H1 (cell line): ENCODE data around the gene OTUD6A. TPM values are rescaled to one million over a fixed set of nuclear protein-coding genes. Genes with fewer than 3 reads are reported as not detected.

Source experiments
- CTCF ChIA-PET: fragments of 300-600 bp; sonication (Branson Sonifier 250); formaldehyde crosslinking; loops from one replicate; lab custom pipeline; 2021; ENCODE audit not compliant: partially characterized antibody; lab: Charles Lee
- POLR2A ChIA-PET: fragments of 300-600 bp; sonication (Branson Sonifier 250); formaldehyde crosslinking; loops from one replicate; lab custom pipeline; 2021; ENCODE audit warnings: inconsistent platforms; ENCODE audit not compliant: partially characterized antibody; lab: Charles Lee
- DNase-seq, 2 experiments: peaks; one replicate each; pipeline versions ENCODE4 v3.0.0 to v3.0.0-alpha.2; 2010 to 2022; ENCODE audit warnings: low spot score in 2 of 2, low read depth in 1 of 2, mixed read lengths in 1 of 2
- FAIRE-seq: peaks from 2 replicates; lab custom pipeline; 2011; peaks lifted over from hg19 to GRCh38; lab: Jason Lieb, UNC
- H2AFZ ChIP-seq: 2 replicates; pipeline ENCODE4 v1.8.1; 2012; ENCODE audit warnings: low read length, inconsistent platforms
- H2AK5ac ChIP-seq: 2 replicates; pipeline ENCODE4 v1.6.1; 2013; ENCODE audit warnings: low read depth, low read length
- H2BK120ac ChIP-seq: replicated peaks from 2 replicates; pipeline ENCODE3; 2013; ENCODE audit warnings: low read depth, low read length, inconsistent platforms
- H2BK12ac ChIP-seq: 2 replicates; pipeline ENCODE4 v1.6.1; 2013; ENCODE audit warnings: low read depth, low read length
- H2BK15ac ChIP-seq: 2 replicates; pipeline ENCODE4 v1.6.1; 2013; ENCODE audit warnings: low read length
- H2BK20ac ChIP-seq: 2 replicates; pipeline ENCODE4 v1.6.1; 2013; ENCODE audit warnings: low read length
- H2BK5ac ChIP-seq: 2 replicates; pipeline ENCODE4 v1.6.1; 2013; ENCODE audit warnings: low read depth, low read length
- H3K14ac ChIP-seq: 2 replicates; pipeline ENCODE4 v1.6.1; 2013; ENCODE audit warnings: inconsistent platforms; ENCODE audit not compliant: insufficient read length
- H3K18ac ChIP-seq: 2 replicates; pipeline ENCODE4 v1.6.1; 2013; ENCODE audit warnings: low read length; ENCODE audit errors: extremely low read depth
- H3K23ac ChIP-seq: 2 replicates; pipeline ENCODE4 v1.6.1; 2013; ENCODE audit warnings: inconsistent platforms; ENCODE audit not compliant: insufficient read length
- H3K23me2 ChIP-seq: 2 replicates; pipeline ENCODE4 v1.6.1; 2013; ENCODE audit warnings: low read depth, low read length
- H3K27ac ChIP-seq: 2 replicates; pipeline ENCODE4 v1.6.1; 2011; ENCODE audit warnings: low read depth, low read length, inconsistent platforms
- H3K27me3 ChIP-seq, 4 experiments: replicated peaks in 1 of 4; 1 replicate in 1 of 4; 2 replicates in 3 of 4; pipeline versions ENCODE4 v1.6.1 to v1.8.1; 2011 to 2013; ENCODE audit warnings: low read length in 3 of 4, mild to moderate bottlenecking in 3 of 4, inconsistent platforms in 2 of 4, mixed read lengths in 2 of 4, moderate library complexity in 1 of 4; ENCODE audit not compliant: control insufficient read depth in 3 of 4, insufficient read depth in 3 of 4; ENCODE audit errors: extremely low read depth in 1 of 4
- H3K36me3 ChIP-seq, 4 experiments: 2 replicates each; pipeline versions ENCODE4 v1.6.1 to v1.8.1; 2011 to 2013; ENCODE audit warnings: mild to moderate bottlenecking in 4 of 4, low read length in 3 of 4, moderate library complexity in 2 of 4, control low read depth in 1 of 4, inconsistent platforms in 1 of 4; ENCODE audit not compliant: insufficient read depth in 4 of 4, control insufficient read depth in 2 of 4
- H3K4ac ChIP-seq: replicated peaks from 2 replicates; pipeline ENCODE3; 2013; ENCODE audit warnings: low read length, low read depth, mixed read lengths, inconsistent platforms; ENCODE audit not compliant: insufficient read length
- H3K4me1 ChIP-seq, 4 experiments: replicated peaks in 1 of 4; 1 replicate in 1 of 4; 2 replicates in 3 of 4; pipeline versions ENCODE4 v1.6.1 to v1.8.1; 2011 to 2013; ENCODE audit warnings: low read length in 3 of 4, inconsistent platforms in 2 of 4, mixed read lengths in 1 of 4; ENCODE audit not compliant: insufficient read depth in 4 of 4, control insufficient read depth in 3 of 4
- H3K4me2 ChIP-seq, 2 experiments: 2 replicates each; pipeline versions ENCODE4 v1.6.1 to v1.8.1; 2011 to 2013; ENCODE audit warnings: low read depth in 2 of 2, low read length in 2 of 2, control low read depth in 1 of 2, inconsistent platforms in 1 of 2, mild to moderate bottlenecking in 1 of 2; ENCODE audit not compliant: insufficient read depth in 1 of 2
- H3K4me3 ChIP-seq, 4 experiments: fragments of 200-600, 300-600 bp in 1 of 4; sonication (generic), shearing (Covaris generic), sonication (Bioruptor Twin) in 1 of 4; 2 replicates each; pipeline versions ENCODE4 v1.5.1 to v1.8.1; 2011 to 2016; ENCODE audit warnings: low read length in 4 of 4, low read depth in 3 of 4, control low read depth in 2 of 4, inconsistent platforms in 2 of 4, mild to moderate bottlenecking in 2 of 4, mixed read lengths in 1 of 4, moderate library complexity in 1 of 4; ENCODE audit not compliant: insufficient read depth in 2 of 4; ENCODE audit errors: extremely low read depth in 1 of 4
- H3K56ac ChIP-seq: replicated peaks from 2 replicates; pipeline ENCODE3; 2013; ENCODE audit warnings: low read depth, mild to moderate bottlenecking, mixed read lengths, low read length, inconsistent platforms; ENCODE audit not compliant: insufficient read length
- H3K79me1 ChIP-seq: 2 replicates; pipeline ENCODE4 v1.6.1; 2013; ENCODE audit warnings: low read depth, low read length, control low read depth
- H3K79me2 ChIP-seq, 2 experiments: 2 replicates each; pipeline versions ENCODE4 v1.6.1 to v1.8.1; 2012 to 2013; ENCODE audit warnings: low read length in 2 of 2, mild to moderate bottlenecking in 2 of 2, inconsistent platforms in 1 of 2; ENCODE audit not compliant: insufficient read depth in 2 of 2, control insufficient read depth in 1 of 2
- H3K9ac ChIP-seq, 4 experiments: replicated peaks in 1 of 4; 1 replicate in 1 of 4; 2 replicates in 3 of 4; pipeline versions ENCODE4 v1.6.1 to v1.8.1; 2011 to 2013; ENCODE audit warnings: low read depth in 3 of 4, low read length in 3 of 4, control low read depth in 2 of 4, mild to moderate bottlenecking in 2 of 4, moderate library complexity in 2 of 4, inconsistent platforms in 1 of 4; ENCODE audit errors: extremely low read depth in 1 of 4
- H3K9me3 ChIP-seq, 2 experiments: 2 replicates each; pipeline versions ENCODE4 v1.6.1 to v1.8.1; 2012 to 2013; ENCODE audit warnings: mild to moderate bottlenecking in 2 of 2, moderate library complexity in 2 of 2, control low read depth in 1 of 2, inconsistent platforms in 1 of 2, low read depth in 1 of 2, low read length in 1 of 2, mixed read lengths in 1 of 2; ENCODE audit not compliant: insufficient read depth in 2 of 2
- H4K20me1 ChIP-seq, 2 experiments: replicated peaks in 1 of 2; 2 replicates each; pipeline versions ENCODE3 to v1.8.1; 2011 to 2013; ENCODE audit warnings: inconsistent platforms in 2 of 2, low read length in 2 of 2, mild to moderate bottlenecking in 1 of 2; ENCODE audit not compliant: insufficient read depth in 2 of 2, control insufficient read depth in 1 of 2
- H4K5ac ChIP-seq: 2 replicates; pipeline ENCODE4 v1.6.1; 2013; ENCODE audit warnings: low read length, low read depth, mixed read lengths, inconsistent platforms; ENCODE audit not compliant: insufficient read length
- H4K8ac ChIP-seq: 2 replicates; pipeline ENCODE4 v1.8.0; 2013; ENCODE audit warnings: mild to moderate bottlenecking, moderate library complexity, low read length, inconsistent platforms; ENCODE audit not compliant: insufficient read depth; ENCODE audit errors: extremely low read depth
- H4K91ac ChIP-seq: replicated peaks from 2 replicates; pipeline ENCODE3; 2013; ENCODE audit warnings: low read length, mixed read lengths, inconsistent platforms; ENCODE audit not compliant: insufficient read length
- BCL11A ChIP-seq, 2 experiments: IDR thresholded peaks; one replicate each; pipeline ENCODE4 v1.6.1; 2011; ENCODE audit warnings: low read depth in 2 of 2, low read length in 2 of 2, mild to moderate bottlenecking in 2 of 2
- CHD2 ChIP-seq: IDR thresholded peaks from 2 replicates; pipeline ENCODE4 v1.6.1; 2012; ENCODE audit warnings: low read length, improper control_type of control experiment
- HDAC6 ChIP-seq: IDR thresholded peaks from one replicate; pipeline ENCODE4 v1.7.1; 2012; ENCODE audit warnings: low read depth, mild to moderate bottlenecking, inconsistent platforms, low read length, moderate library complexity
- KDM5A ChIP-seq: fragments of 200-600 bp; IDR thresholded peaks from 2 replicates; pipeline ENCODE4 v1.7.1; 2012; ENCODE audit warnings: mild to moderate bottlenecking, low read length, inconsistent platforms, mixed read lengths
- RAD21 ChIP-seq, 2 experiments: IDR thresholded peaks in 1 of 2; conservative IDR thresholded peaks in 1 of 2; 2 replicates each; pipeline ENCODE4 v1.6.1; 2011; ENCODE audit warnings: low read depth in 2 of 2, low read length in 2 of 2, improper control_type of control experiment in 1 of 2, inconsistent platforms in 1 of 2, mild to moderate bottlenecking in 1 of 2, moderate library complexity in 1 of 2
- TAF1 ChIP-seq: IDR thresholded peaks from 2 replicates; pipeline ENCODE4 v1.6.1; 2011; ENCODE audit warnings: mild to moderate bottlenecking, low read depth, low read length
- TBP ChIP-seq: IDR thresholded peaks from 2 replicates; pipeline ENCODE4 v1.6.1; 2011; ENCODE audit warnings: low read depth, low read length, improper control_type of control experiment
- WGBS, 2 experiments: shearing (Covaris generic) in 1 of 2; methylation state at CpG; one replicate each; pipeline versions ENCODE4 v1.1.6 to v1.1.7; 2013 to 2015; ENCODE audit warnings: low lambda C conversion rate in 2 of 2, mixed read lengths in 2 of 2, inconsistent platforms in 1 of 2, low coverage in 1 of 2, missing lambda C conversion rate in 1 of 2; ENCODE audit not compliant: insufficient replicate concordance in 2 of 2, insufficient coverage in 1 of 2, insufficient read length in 1 of 2; ENCODE audit errors: extremely low coverage in 1 of 2, missing lambda C conversion rate in 1 of 2; 5-methylcytosine and 5-hydroxymethylcytosine counted together
- polyA plus RNA-seq, 7 experiments: library from polyadenylated mRNA; depleted of rRNA in 3 of 7; stranded (reverse) in 5 of 7; unstranded in 2 of 7; fragments of >200 nt in 5 of 7; fragments of 200-250 nt in 2 of 7; gene quantifications; 1 replicate in 5 of 7; 2 replicates in 1 of 7; 4 replicates in 1 of 7; pipeline versions ENCODE4 v1.2.1 to v1.2.3, GENCODE V29; 2011 to 2013; ENCODE audit warnings: missing spikeins in 2 of 7, mixed read lengths in 2 of 7
- total RNA-seq: library from RNA; stranded (reverse); fragmentation: NEBNext Ultra II Directional; extraction: Animal tissue kit (Norgen Biotek cat#: 25700); gene quantifications from 2 replicates; pipeline ENCODE4 v1.2.1, GENCODE V29; 2021

Gene OTUD6A
- total and polyA plus RNA-seq, 2 of the 8 experiments (the other 6 are each of a cell fraction or from before 2014, with no cell fraction given), result 0.09 to 0.17 TPM

GRCh38 chrX:70038515-70038914 is 23.7 kb upstream of the OTUD6A start:
- H2BK12ac ChIP-seq, result no peak overlapping the region
- no peak overlapping the region for H3K4me3 ChIP-seq
- H3K4me2 ChIP-seq, result no peak overlapping the region
- H3K79me1 ChIP-seq, result no peaks in the 10 kb centered on the region
- no peaks in the 10 kb centered on the region for H3K9me3 ChIP-seq
- WGBS, 2 experiments, result 87% methylated on average over 2 of the region's 2 CpGs; no CpG with 5 or more reads in 1 of the 2 experiments
- H3K27me3 ChIP-seq, result no peaks in the 10 kb centered on the region
- H2BK15ac ChIP-seq, result no peak overlapping the region
- H2BK20ac ChIP-seq, result no peak overlapping the region
- H4K8ac ChIP-seq, result no peak overlapping the region
- no peak for TF ChIP-seq TAF1
- TF ChIP-seq BCL11A (IDR thresholded peaks at IDR 0.05; ENCODE audit: low read depth in 2 of 2, low read length in 2 of 2), result no peak
- no peak for TF ChIP-seq HDAC6
- no peak for TF ChIP-seq TBP
- TF ChIP-seq KDM5A, result no peak
- no peak for TF ChIP-seq CHD2
- no peak for TF ChIP-seq RAD21 (IDR thresholded peaks at IDR 0.05 in 1 of 2, conservative IDR thresholded peaks at IDR 0.05 in 1 of 2; ENCODE audit: low read depth in 2 of 2, low read length in 2 of 2)
- no peak overlapping the region for H3K9ac ChIP-seq
- no peak overlapping the region for H2AFZ ChIP-seq
- H4K5ac ChIP-seq, result no peak overlapping the region
- H3K36me3 ChIP-seq, result no peaks in the 10 kb centered on the region
- no peaks in the 10 kb centered on the region for H3K23me2 ChIP-seq
- H3K4ac ChIP-seq, result no peak overlapping the region
- no peak overlapping the region for H2BK120ac ChIP-seq
- DNase-seq (no peak), FAIRE-seq (no peak)
- no peak overlapping the region for H3K14ac ChIP-seq
- no peak overlapping the region for H3K56ac ChIP-seq
- H3K27ac ChIP-seq, result no peak overlapping the region
- no peak overlapping the region for H3K23ac ChIP-seq
- no peaks in the 10 kb centered on the region for H3K4me1 ChIP-seq
- POLR2A ChIA-PET, result no interaction called here
- no peak overlapping the region for H4K91ac ChIP-seq
- H2AK5ac ChIP-seq, result no peak overlapping the region
- CTCF ChIA-PET, result interaction anchor here (0.9 to 9.6 kb wide), 3 partner anchors 9 to 59 kb away, joined by 4 to 62 read pairs (median 4); no protein-coding TSS in a partner anchor
- no peaks in the 10 kb centered on the region for H4K20me1 ChIP-seq
- H3K79me2 ChIP-seq, result no peaks in the 10 kb centered on the region
- no peak overlapping the region for H3K18ac ChIP-seq
- H2BK5ac ChIP-seq, result no peak overlapping the region
